Measurements from ENCODE around the gene VPS16. TPM values are rescaled to one million over a fixed set of nuclear protein-coding genes. Genes with fewer than 3 reads are reported as not detected.
"Not testable (repeated sequence)": the region's sequence is repeated elsewhere in the genome, so short reads cannot be mapped to it uniquely, and the experiment has no call there.

The VPS16 gene
- total and polyA plus RNA-seq, 4 donors = 35.3 to 71.6 (median 61.2) TPM

GRCh38 chr20:2806351-2806701 is 34.2 kb upstream of the VPS16 start:
- H3K4me1 ChIP-seq (ENCODE audit: control insufficient read depth, insufficient read depth, low read length) = peaks cover 12% of the 10 kb centered on the region
- H3K27me3 ChIP-seq (ENCODE audit: control insufficient read depth, insufficient read depth, low read length) = peaks cover 61% of the 10 kb centered on the region
- no peak overlapping the region for H3K27ac ChIP-seq (ENCODE audit: low read depth, low read length)
- no peaks in the 10 kb centered on the region for H3K36me3 ChIP-seq (ENCODE audit: control insufficient read depth, insufficient read depth, low read length)
- no peak for DNase-seq (ENCODE audit: low read depth in 4 of 6, low spot score in 6 of 6)
- H3K9me3 ChIP-seq (ENCODE audit: control insufficient read depth, insufficient read depth, low read length) = no peaks in the 10 kb centered on the region
- 29% methylated on average over 1 of the region's 4 CpGs for WGBS (ENCODE audit: insufficient coverage)
- no peak overlapping the region for H3K4me3 ChIP-seq (ENCODE audit: low read depth, low read length)

GRCh38 chr20:2807019-2807418 is 33.5 kb upstream of the VPS16 start:
- Histone ChIP-seq H3K27me3 (ENCODE audit: control insufficient read depth, insufficient read depth, low read length) (peaks cover 55% of the 10 kb centered on the region), H3K4me1 (ENCODE audit: control insufficient read depth, insufficient read depth, low read length) (peaks cover 11% of the 10 kb centered on the region), H3K4me3 (ENCODE audit: low read depth, low read length) (no peak overlapping the region), H3K27ac (ENCODE audit: low read depth, low read length) (no peak overlapping the region), H3K36me3 (ENCODE audit: control insufficient read depth, insufficient read depth, low read length) (no peaks in the 10 kb centered on the region), H3K9me3 (ENCODE audit: control insufficient read depth, insufficient read depth, low read length) (peaks cover under 1% of the 10 kb centered on the region)
- no peak for DNase-seq (ENCODE audit: low read depth in 4 of 6, low spot score in 6 of 6)
- WGBS (ENCODE audit: insufficient coverage) = 74% methylated on average over 4 of the region's 4 CpGs

- H3K9me3 ChIP-seq (ENCODE audit: control insufficient read depth, insufficient read depth, low read length); H3K27ac ChIP-seq (ENCODE audit: low read depth, low read length); H3K4me3 ChIP-seq (ENCODE audit: low read depth, low read length); H3K36me3 ChIP-seq (ENCODE audit: control insufficient read depth, insufficient read depth, low read length); DNase-seq (ENCODE audit: low read depth in 4 of 6, low spot score in 6 of 6): not testable (repeated sequence)
- WGBS (ENCODE audit: insufficient coverage) = 86% methylated on average over 7 of the region's 9 CpGs
- Histone ChIP-seq H3K27me3 (ENCODE audit: control insufficient read depth, insufficient read depth, low read length) (peaks cover 48% of the 10 kb centered on the region), H3K4me1 (ENCODE audit: control insufficient read depth, insufficient read depth, low read length) (peaks cover 11% of the 10 kb centered on the region)
Observed at GRCh38 chr20:2807929-2808328, 32.6 kb upstream of the VPS16 start.

- H3K27me3 ChIP-seq (ENCODE audit: control insufficient read depth, insufficient read depth, low read length) = peaks cover 31% of the 10 kb centered on the region
- no peak for DNase-seq (ENCODE audit: low read depth in 4 of 6, low spot score in 6 of 6)
- WGBS (ENCODE audit: insufficient coverage) = 97% methylated on average over 7 of the region's 10 CpGs
Observed at GRCh38 chr20:2809690-2810089, 30.9 kb upstream of the VPS16 start.

GRCh38 chr20:2812189-2812588 is 28.4 kb upstream of the VPS16 start:
- 67% methylated on average over 2 of the region's 3 CpGs for WGBS (ENCODE audit: insufficient coverage)
- Histone ChIP-seq H3K4me1 (ENCODE audit: control insufficient read depth, insufficient read depth, low read length) (no peaks in the 10 kb centered on the region), H3K27ac (ENCODE audit: low read depth, low read length) (no peak overlapping the region), H3K27me3 (ENCODE audit: control insufficient read depth, insufficient read depth, low read length) (peaks cover 8% of the 10 kb centered on the region), H3K9me3 (ENCODE audit: control insufficient read depth, insufficient read depth, low read length) (peaks cover 2% of the 10 kb centered on the region), H3K4me3 (ENCODE audit: low read depth, low read length) (no peak overlapping the region), H3K36me3 (ENCODE audit: control insufficient read depth, insufficient read depth, low read length) (no peaks in the 10 kb centered on the region)
- no peak for DNase-seq (ENCODE audit: low read depth in 4 of 6, low spot score in 6 of 6)

More at GRCh38 chr20:2809690-2810089, 30.9 kb upstream of the VPS16 start:
- Histone ChIP-seq H3K4me1 (ENCODE audit: control insufficient read depth, insufficient read depth, low read length) (peaks cover 11% of the 10 kb centered on the region), H3K4me3 (ENCODE audit: low read depth, low read length) (no peak overlapping the region), H3K9me3 (ENCODE audit: control insufficient read depth, insufficient read depth, low read length) (peaks cover 2% of the 10 kb centered on the region), H3K27ac (ENCODE audit: low read depth, low read length) (no peak overlapping the region), H3K36me3 (ENCODE audit: control insufficient read depth, insufficient read depth, low read length) (no peaks in the 10 kb centered on the region)

- Histone ChIP-seq H3K9me3 (ENCODE audit: control insufficient read depth, insufficient read depth, low read length) (peaks cover 2% of the 10 kb centered on the region), H3K27ac (ENCODE audit: low read depth, low read length) (no peak overlapping the region), H3K4me3 (ENCODE audit: low read depth, low read length) (no peak overlapping the region), H3K27me3 (ENCODE audit: control insufficient read depth, insufficient read depth, low read length) (peaks cover 2% of the 10 kb centered on the region), H3K36me3 (ENCODE audit: control insufficient read depth, insufficient read depth, low read length) (no peaks in the 10 kb centered on the region), H3K4me1 (ENCODE audit: control insufficient read depth, insufficient read depth, low read length) (no peaks in the 10 kb centered on the region)
- WGBS (ENCODE audit: insufficient coverage) = no CpG with 5 or more reads among the region's 1 CpG
- DNase-seq (ENCODE audit: low read depth in 4 of 6, low spot score in 6 of 6) = no peak
Observed at GRCh38 chr20:2814076-2814475, 26.5 kb upstream of the VPS16 start.

GRCh38 chr20:2814587-2815051 is 25.9 kb upstream of the VPS16 start, which contains the start of gene C20orf141:
TSS of gene C20orf141 (plus strand) at chr20:2814987. CDS start at chr20:2815185, 198 bp downstream.
- Histone ChIP-seq H3K27me3 (ENCODE audit: control insufficient read depth, insufficient read depth, low read length) (peaks cover 3% of the 10 kb centered on the region), H3K4me3 (ENCODE audit: low read depth, low read length) (no peak within 1 kb of the TSS), H3K27ac (ENCODE audit: low read depth, low read length) (no peak within 1 kb of the TSS), H3K4me1 (ENCODE audit: control insufficient read depth, insufficient read depth, low read length) (no peaks in the 10 kb centered on the region), H3K36me3 (ENCODE audit: control insufficient read depth, insufficient read depth, low read length) (no peaks in the 10 kb centered on the region), H3K9me3 (ENCODE audit: control insufficient read depth, insufficient read depth, low read length) (peaks cover 2% of the 10 kb centered on the region)
- WGBS (ENCODE audit: insufficient coverage) = 83% methylated on average over 2 of the region's 5 CpGs
- DNase-seq (ENCODE audit: low read depth in 4 of 6, low spot score in 6 of 6) = peak in 1 of 6 donors; percentile 55

- Histone ChIP-seq H3K4me3 (ENCODE audit: low read depth, low read length) (no peak overlapping the region), H3K27me3 (ENCODE audit: control insufficient read depth, insufficient read depth, low read length) (peaks cover 11% of the 10 kb centered on the region), H3K36me3 (ENCODE audit: control insufficient read depth, insufficient read depth, low read length) (no peaks in the 10 kb centered on the region), H3K27ac (ENCODE audit: low read depth, low read length) (no peak overlapping the region), H3K9me3 (ENCODE audit: control insufficient read depth, insufficient read depth, low read length) (peaks cover 2% of the 10 kb centered on the region), H3K4me1 (ENCODE audit: control insufficient read depth, insufficient read depth, low read length) (peaks cover 2% of the 10 kb centered on the region)
- 80% methylated on average over 7 of the region's 8 CpGs for WGBS (ENCODE audit: insufficient coverage)
- DNase-seq (ENCODE audit: low read depth in 4 of 6, low spot score in 6 of 6) = no peak
Observed at GRCh38 chr20:2815242-2815900, 25.2 kb upstream of the VPS16 start.

GRCh38 chr20:2816030-2816582 is 24.4 kb upstream of the VPS16 start, which contains the start of gene TMEM239:
TSS of gene TMEM239 (plus strand) at chr20:2816364. CDS start at chr20:2816555, 191 bp downstream.
- 79% methylated on average over 7 of the region's 10 CpGs for WGBS (ENCODE audit: insufficient coverage)
- H3K27me3 ChIP-seq (ENCODE audit: control insufficient read depth, insufficient read depth, low read length) = peaks cover 18% of the 10 kb centered on the region
- DNase-seq (ENCODE audit: low read depth in 4 of 6, low spot score in 6 of 6) = no peak

More at GRCh38 chr20:2816030-2816582, 24.4 kb upstream of the VPS16 start, which contains the start of gene TMEM239:
- peaks cover 2% of the 10 kb centered on the region for H3K9me3 ChIP-seq (ENCODE audit: control insufficient read depth, insufficient read depth, low read length)
- no peak within 1 kb of the TSS for H3K4me3 ChIP-seq (ENCODE audit: low read depth, low read length)
- no peaks in the 10 kb centered on the region for H3K36me3 ChIP-seq (ENCODE audit: control insufficient read depth, insufficient read depth, low read length)
- peaks cover 8% of the 10 kb centered on the region for H3K4me1 ChIP-seq (ENCODE audit: control insufficient read depth, insufficient read depth, low read length)
- H3K27ac ChIP-seq (ENCODE audit: low read depth, low read length) = no peak within 1 kb of the TSS
